GM18508 (cell line): ENCODE results near the gene TMEM88.

ENCODE experiments used
- ATAC-seq: cut with Tn5 transposase; IDR thresholded peaks from one replicate; pipeline ENCODE4 v1.9.1; 2021; ENCODE audit warnings: moderate number of reproducible peaks; ENCODE audit not compliant: insufficient read depth, unreplicated experiment

TMEM88 gene

DNA sequence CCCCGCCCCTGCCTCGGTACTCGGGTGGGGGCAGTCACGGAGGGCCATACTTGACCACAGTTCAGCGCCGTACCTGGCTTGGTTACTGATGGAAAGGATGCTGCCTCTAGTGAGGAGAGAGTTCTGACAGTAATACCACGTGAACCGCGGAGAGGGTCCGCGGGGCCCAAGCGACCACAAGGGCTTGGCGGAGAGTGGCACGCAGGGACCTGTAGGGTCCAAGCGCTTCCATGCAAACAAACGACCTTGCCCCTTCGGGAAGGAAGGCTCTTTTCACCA is 11.7 kb upstream of the TMEM88 start:
- ATAC-seq = no peak

DNA sequence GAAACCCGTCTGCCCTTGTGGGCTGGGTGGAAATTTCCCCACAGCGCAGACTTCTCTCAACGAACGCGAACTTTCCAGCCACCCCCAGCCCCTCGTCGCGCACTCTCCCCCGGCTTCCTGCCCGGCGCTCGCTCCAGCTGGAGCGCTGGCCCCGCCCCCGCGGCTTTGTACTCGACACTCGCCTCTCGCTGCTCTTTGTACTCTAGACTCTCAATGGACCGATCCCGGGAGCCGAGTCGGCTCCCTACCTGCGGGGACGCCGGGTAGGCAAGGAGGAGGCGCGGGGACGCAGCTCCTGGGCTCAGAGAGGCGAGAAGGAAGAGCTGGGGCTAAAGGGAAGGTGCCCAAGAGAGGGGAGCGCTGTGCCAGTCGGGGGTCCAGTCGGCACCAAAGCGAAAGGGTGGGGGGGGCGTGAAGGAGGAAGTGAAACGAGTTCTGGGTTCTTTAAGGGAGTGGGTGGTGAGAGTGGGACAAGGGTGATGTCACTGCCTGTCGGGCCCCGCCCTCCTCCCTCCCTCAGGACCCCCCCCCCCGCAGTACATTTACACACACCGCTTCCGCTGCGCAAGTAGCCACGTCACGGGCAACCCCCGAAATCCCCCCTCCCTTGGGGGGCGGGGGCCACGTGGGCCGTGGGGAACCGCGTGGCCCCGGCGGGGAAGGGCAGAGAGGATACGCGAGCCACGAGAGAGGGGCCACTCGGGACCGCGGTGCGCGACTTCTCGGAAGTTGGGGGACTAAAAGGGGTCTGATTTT is 11.2 kb upstream of the TMEM88 start:
- ATAC-seq = no peak

GRCh38 chr17:7844292-7845154 is 10.3 kb upstream of the TMEM88 start:
- no peak for ATAC-seq

DNA sequence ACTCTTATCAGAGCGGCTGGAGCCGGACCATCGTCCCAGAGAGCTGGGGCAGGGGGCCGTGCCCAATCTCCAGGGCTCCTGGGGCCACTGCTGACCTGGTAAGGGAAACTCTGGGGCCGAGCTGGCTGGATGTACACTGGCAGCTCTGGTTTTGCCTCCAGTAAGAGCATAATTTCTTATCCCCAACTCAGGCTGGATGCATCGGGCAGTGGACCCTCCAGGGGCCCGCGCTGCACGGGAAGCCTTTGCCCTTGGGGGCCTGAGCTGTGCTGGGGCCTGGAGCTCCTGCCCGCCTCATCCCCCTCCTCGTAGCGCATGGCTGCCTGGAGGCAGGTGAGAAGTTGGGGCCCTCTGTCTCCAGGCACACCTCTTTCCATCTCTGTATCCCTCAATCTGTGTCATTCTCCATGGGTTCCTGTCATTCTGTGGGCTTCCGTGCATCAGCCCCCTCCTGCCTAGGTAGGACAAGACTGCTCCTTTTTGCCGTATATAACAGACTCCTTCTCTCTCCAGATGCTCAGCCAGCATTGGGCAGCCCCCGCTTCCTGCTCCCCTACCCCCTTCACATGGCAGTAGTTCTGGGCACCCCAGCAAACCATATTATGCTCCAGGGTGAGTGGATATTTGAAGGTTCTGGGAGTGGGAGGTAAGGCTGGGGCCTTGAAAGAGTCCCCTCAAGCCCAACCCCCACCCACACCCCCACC is 9.4 kb upstream of the TMEM88 start:
- ATAC-seq = no peak

GRCh38 chr17:7846063-7846735 is 8.7 kb upstream of the TMEM88 start:
- ATAC-seq = no peak

- no peak for ATAC-seq
Measured at GRCh38 chr17:7846765-7847661, 7.9 kb upstream of the TMEM88 start.

- no peak for ATAC-seq
Measured at GRCh38 chr17:7848131-7848579, 6.7 kb upstream of the TMEM88 start.

DNA sequence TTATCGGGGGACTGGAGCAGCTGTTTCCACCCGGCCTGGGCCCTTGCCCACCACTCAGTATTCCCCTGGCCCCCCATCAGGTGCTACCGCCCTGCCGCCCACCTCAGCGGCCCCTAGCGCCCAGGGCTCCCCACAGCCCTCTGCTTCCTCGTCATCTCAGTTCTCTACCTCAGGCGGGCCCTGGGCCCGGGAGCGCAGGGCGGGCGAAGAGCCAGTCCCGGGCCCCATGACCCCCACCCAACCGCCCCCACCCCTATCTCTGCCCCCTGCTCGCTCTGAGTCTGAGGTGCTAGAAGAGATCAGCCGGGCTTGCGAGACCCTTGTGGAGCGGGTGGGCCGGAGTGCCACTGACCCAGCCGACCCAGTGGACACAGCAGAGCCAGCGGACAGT is 6.1 kb upstream of the TMEM88 start:
- no peak for ATAC-seq

- no peak for ATAC-seq
Measured at GRCh38 chr17:7849130-7849750, 5.6 kb upstream of the TMEM88 start.

- ATAC-seq = no peak
Measured at GRCh38 chr17:7849751-7850504, 4.9 kb upstream of the TMEM88 start.

GRCh38 chr17:7850701-7851437 is 4.0 kb upstream of the TMEM88 start:
- ATAC-seq = no peak

DNA sequence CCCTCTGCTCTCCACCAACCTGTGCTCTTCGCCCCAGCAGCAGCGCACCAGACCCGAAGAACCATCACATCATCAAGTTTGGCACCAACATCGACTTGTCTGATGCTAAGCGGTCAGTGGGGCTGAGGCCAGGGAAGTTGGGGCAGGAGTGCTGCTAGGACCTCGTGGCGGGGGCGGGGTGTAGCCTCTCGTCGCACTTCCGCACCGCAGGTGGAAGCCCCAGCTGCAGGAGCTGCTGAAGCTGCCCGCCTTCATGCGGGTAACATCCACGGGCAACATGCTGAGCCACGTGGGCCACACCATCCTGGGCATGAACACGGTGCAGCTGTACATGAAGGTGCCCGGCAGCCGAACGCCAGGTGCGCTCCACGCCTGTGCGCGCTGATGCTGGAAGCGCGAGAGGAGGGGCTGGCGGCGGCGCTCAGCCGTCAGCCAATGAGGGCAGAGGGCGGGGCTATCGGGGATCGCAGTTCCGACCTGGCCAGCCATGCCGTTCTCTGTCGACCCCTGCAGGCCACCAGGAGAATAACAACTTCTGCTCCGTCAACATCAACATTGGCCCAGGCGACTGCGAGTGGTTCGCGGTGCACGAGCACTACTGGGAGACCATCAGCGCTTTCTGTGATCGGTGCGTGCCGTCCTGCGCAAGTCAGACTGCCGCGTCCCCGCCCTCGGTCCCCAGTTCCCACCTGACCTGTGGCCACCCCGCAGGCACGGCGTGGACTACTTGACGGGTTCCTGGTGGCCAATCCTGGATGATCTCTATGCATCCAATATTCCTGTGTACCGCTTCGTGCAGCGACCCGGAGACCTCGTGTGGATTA is 3.2 kb upstream of the TMEM88 start:
- no peak for ATAC-seq

DNA sequence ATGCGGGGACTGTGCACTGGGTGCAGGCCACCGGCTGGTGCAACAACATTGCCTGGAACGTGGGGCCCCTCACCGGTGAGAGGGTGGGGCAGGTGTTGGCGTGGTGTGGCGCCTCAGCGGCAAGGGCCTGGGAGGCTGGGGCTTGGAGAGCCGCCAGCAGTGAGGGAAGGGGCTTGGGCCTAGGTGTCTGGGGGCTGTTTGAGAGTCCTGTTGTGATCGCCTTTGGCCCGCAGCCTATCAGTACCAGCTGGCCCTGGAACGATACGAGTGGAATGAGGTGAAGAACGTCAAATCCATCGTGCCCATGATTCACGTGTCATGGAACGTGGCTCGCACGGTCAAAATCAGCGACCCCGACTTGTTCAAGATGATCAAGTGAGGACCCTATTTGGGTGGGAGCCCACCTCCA is 2.6 kb upstream of the TMEM88 start:
- ATAC-seq = no peak

GRCh38 chr17:7852919-7853690 is 1.8 kb upstream of the TMEM88 start:
- ATAC-seq = no peak

GRCh38 chr17:7853691-7854038 is 1.2 kb upstream of the TMEM88 start:
- ATAC-seq = no peak

DNA sequence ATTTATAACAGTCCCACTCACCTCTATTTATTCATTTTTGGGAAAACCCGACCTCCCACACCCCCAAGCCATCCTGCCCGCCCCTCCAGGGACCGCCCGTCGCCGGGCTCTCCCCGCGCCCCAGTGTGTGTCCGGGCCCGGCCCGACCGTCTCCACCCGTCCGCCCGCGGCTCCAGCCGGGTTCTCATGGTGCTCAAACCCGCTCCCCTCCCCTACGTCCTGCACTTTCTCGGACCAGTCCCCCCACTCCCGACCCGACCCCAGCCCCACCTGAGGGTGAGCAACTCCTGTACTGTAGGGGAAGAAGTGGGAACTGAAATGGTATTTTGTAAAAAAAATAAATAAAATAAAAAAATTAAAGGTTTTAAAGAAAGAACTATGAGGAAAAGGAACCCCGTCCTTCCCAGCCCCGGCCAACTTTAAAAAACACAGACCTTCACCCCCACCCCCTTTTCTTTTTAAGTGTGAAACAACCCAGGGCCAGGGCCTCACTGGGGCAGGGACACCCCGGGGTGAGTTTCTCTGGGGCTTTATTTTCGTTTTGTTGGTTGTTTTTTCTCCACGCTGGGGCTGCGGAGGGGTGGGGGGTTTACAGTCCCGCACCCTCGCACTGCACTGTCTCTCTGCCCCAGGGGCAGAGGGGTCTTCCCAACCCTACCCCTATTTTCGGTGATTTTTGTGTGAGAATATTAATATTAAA is 638 bp upstream of the TMEM88 start:
- ATAC-seq = no peak
